Activated naive CD8-positive, alpha-beta T cell treated with anti-CD3 and anti-CD28 coated beads, Interleukin-2, amount 10 ng/mL, durations not matched to agents 7 days and 5 days (primary cell): ENCODE data around the gene ART3. TPM values are rescaled to one million over a fixed set of nuclear protein-coding genes. Genes with fewer than 3 reads are reported as not detected.
"Not testable (repeated sequence)": the region's sequence is repeated elsewhere in the genome, so short reads cannot be mapped to it uniquely, and the experiment has no call there.

Experiments used
- ATAC-seq: fragments of 150-1000 bp; cut with Tn5 transposase; one replicate; pipeline ENCODE4 v1.10.0; 2021; ENCODE audit warnings: low read depth, moderate library complexity
- POLR2A ChIA-PET: fragments of 350-600 bp; sonication (Branson Sonifier 250); formaldehyde crosslinking; loops from one replicate; lab custom pipeline; 2021; ENCODE audit warnings: antibody characterized with exemption; lab: Charles Lee
- DNase-seq: peaks from one replicate; pipeline ENCODE4 v3.0.0; 2021
- H3K27ac Mint-ChIP-seq: one replicate; pipeline ENCODE4 v1.8.0; 2022; ENCODE audit warnings: mild to moderate bottlenecking, mixed read lengths
- H3K27me3 Mint-ChIP-seq: one replicate; pipeline ENCODE4 v1.8.0; 2022; ENCODE audit warnings: mild to moderate bottlenecking, moderate library complexity, mixed read lengths
- H3K36me3 Mint-ChIP-seq: one replicate; pipeline ENCODE4 v1.8.0; 2021; ENCODE audit warnings: mild to moderate bottlenecking, mixed read lengths
- H3K4me1 Mint-ChIP-seq: one replicate; pipeline ENCODE4 v1.8.0; 2021; ENCODE audit warnings: mixed read lengths
- H3K4me3 Mint-ChIP-seq: one replicate; pipeline ENCODE4 v1.8.0; 2022; ENCODE audit warnings: mild to moderate bottlenecking, moderate library complexity, mixed read lengths
- H3K9me3 Mint-ChIP-seq: one replicate; pipeline ENCODE4 v1.8.0; 2021; ENCODE audit warnings: mixed read lengths
- total RNA-seq, 2 experiments: library from RNA; stranded (reverse); gene quantifications; one replicate each; pipeline ENCODE4 v1.2.3, GENCODE V29; 2021

Gene ART3
- total RNA-seq: not detected

- Mint-ChIP-seq H3K27me3 (peaks cover 5% of the 10 kb centered on the region), H3K27ac (no peak within 1 kb of the TSS), H3K4me1 (no peaks in the 10 kb centered on the region), H3K9me3 (no peaks in the 10 kb centered on the region), H3K4me3 (no peak within 1 kb of the TSS), H3K36me3 (no peaks in the 10 kb centered on the region)
- POLR2A ChIA-PET: no interaction called here
- ATAC-seq (no peak), DNase-seq (no peak)
These were observed at the start of gene ART3 for GRCh38 chr4:76074468-76074867. Gene ART3 (plus strand): TSS chr4:76074709. CDS start chr4:76075890, 1,181 bp downstream.

- no peaks in the 10 kb centered on the region for H3K9me3 Mint-ChIP-seq
- H3K36me3 Mint-ChIP-seq: no peaks in the 10 kb centered on the region
- H3K4me3 Mint-ChIP-seq: peak overlapping the region; percentile 68
- H3K4me1 Mint-ChIP-seq: peaks cover 18% of the 10 kb centered on the region
- DNase-seq: no peak
- ATAC-seq: peak; percentile 47
- H3K27ac Mint-ChIP-seq: peak overlapping the region; percentile 79
- H3K27me3 Mint-ChIP-seq: no peaks in the 10 kb centered on the region
- POLR2A ChIA-PET: no interaction called here
These were observed 46.2 kb upstream of the ART3 start for GRCh38 chr4:76028350-76028765.

- ATAC-seq (no peak), DNase-seq (no peak)
- H3K27me3 Mint-ChIP-seq: no peaks in the 10 kb centered on the region
- no peaks in the 10 kb centered on the region for H3K9me3 Mint-ChIP-seq
- no peak overlapping the region for H3K4me3 Mint-ChIP-seq
- no peak overlapping the region for H3K27ac Mint-ChIP-seq
- peaks cover 15% of the 10 kb centered on the region for H3K4me1 Mint-ChIP-seq
- POLR2A ChIA-PET: no interaction called here
- no peaks in the 10 kb centered on the region for H3K36me3 Mint-ChIP-seq
These were observed 45.2 kb upstream of the ART3 start for GRCh38 chr4:76029300-76029699.

- H3K9me3 Mint-ChIP-seq: no peaks in the 10 kb centered on the region
- H3K27ac Mint-ChIP-seq: no peak overlapping the region
- no peak for DNase-seq
- H3K4me3 Mint-ChIP-seq: no peak overlapping the region
- no peaks in the 10 kb centered on the region for H3K27me3 Mint-ChIP-seq
- POLR2A ChIA-PET: no interaction called here
- ATAC-seq: no peak
- peaks cover 4% of the 10 kb centered on the region for H3K4me1 Mint-ChIP-seq
- H3K36me3 Mint-ChIP-seq: no peaks in the 10 kb centered on the region
These were observed 39.4 kb upstream of the ART3 start for GRCh38 chr4:76035141-76035540.

GRCh38 chr4:76035799-76036380, 38.6 kb upstream of the ART3 start, which contains the start of gene CXCL11:
Gene CXCL11 (minus strand): TSS chr4:76036070. CDS start chr4:76035987, 83 bp downstream.
- no peak for DNase-seq
- Mint-ChIP-seq H3K27me3 (no peaks in the 10 kb centered on the region), H3K27ac (no peak within 1 kb of the TSS), H3K36me3 (no peaks in the 10 kb centered on the region), H3K4me1 (peaks cover 4% of the 10 kb centered on the region), H3K9me3 (no peaks in the 10 kb centered on the region), H3K4me3 (no peak within 1 kb of the TSS)
- ATAC-seq: no peak
- POLR2A ChIA-PET: no interaction called here

GRCh38 chr4:76036855-76037254, 37.7 kb upstream of the ART3 start:
- no peaks in the 10 kb centered on the region for H3K9me3 Mint-ChIP-seq
- no peaks in the 10 kb centered on the region for H3K36me3 Mint-ChIP-seq
- H3K4me3 Mint-ChIP-seq: no peak overlapping the region
- no peak for DNase-seq
- peaks cover 5% of the 10 kb centered on the region for H3K4me1 Mint-ChIP-seq
- POLR2A ChIA-PET: no interaction called here
- ATAC-seq: no peak
- H3K27me3 Mint-ChIP-seq: no peaks in the 10 kb centered on the region
- no peak overlapping the region for H3K27ac Mint-ChIP-seq

GRCh38 chr4:76042241-76042998, 32.1 kb upstream of the ART3 start:
- H3K4me3 Mint-ChIP-seq, POLR2A ChIA-PET, DNase-seq, H3K9me3 Mint-ChIP-seq, H3K4me1 Mint-ChIP-seq, ATAC-seq, H3K36me3 Mint-ChIP-seq, H3K27me3 Mint-ChIP-seq, H3K27ac Mint-ChIP-seq: not testable (repeated sequence)

GRCh38 chr4:76043306-76043705, 31.2 kb upstream of the ART3 start:
- not testable (repeated sequence) for H3K9me3 Mint-ChIP-seq, H3K4me1 Mint-ChIP-seq, ATAC-seq

GRCh38 chr4:76044686-76045085, 29.8 kb upstream of the ART3 start:
- H3K4me3 Mint-ChIP-seq, POLR2A ChIA-PET, H3K27ac Mint-ChIP-seq, H3K27me3 Mint-ChIP-seq, H3K9me3 Mint-ChIP-seq, DNase-seq, H3K36me3 Mint-ChIP-seq, ATAC-seq, H3K4me1 Mint-ChIP-seq: not testable (repeated sequence)

More at GRCh38 chr4:76043306-76043705, 31.2 kb upstream of the ART3 start:
- DNase-seq, POLR2A ChIA-PET, H3K4me3 Mint-ChIP-seq, H3K27me3 Mint-ChIP-seq, H3K36me3 Mint-ChIP-seq, H3K27ac Mint-ChIP-seq: not testable (repeated sequence)

- ATAC-seq, H3K36me3 Mint-ChIP-seq, H3K4me3 Mint-ChIP-seq: not testable (repeated sequence)
These were observed 24.6 kb upstream of the ART3 start for GRCh38 chr4:76049860-76050416.

GRCh38 chr4:76050560-76051050, 23.9 kb upstream of the ART3 start:
- H3K36me3 Mint-ChIP-seq, H3K4me3 Mint-ChIP-seq, POLR2A ChIA-PET, H3K27me3 Mint-ChIP-seq, DNase-seq, H3K4me1 Mint-ChIP-seq, ATAC-seq, H3K27ac Mint-ChIP-seq, H3K9me3 Mint-ChIP-seq: not testable (repeated sequence)

More at GRCh38 chr4:76049860-76050416, 24.6 kb upstream of the ART3 start:
- DNase-seq, POLR2A ChIA-PET, H3K27ac Mint-ChIP-seq, H3K9me3 Mint-ChIP-seq, H3K27me3 Mint-ChIP-seq, H3K4me1 Mint-ChIP-seq: not testable (repeated sequence)

- POLR2A ChIA-PET: no interaction called here
- H3K4me3 Mint-ChIP-seq: no peak overlapping the region
- peaks cover 6% of the 10 kb centered on the region for H3K4me1 Mint-ChIP-seq
- H3K36me3 Mint-ChIP-seq: no peaks in the 10 kb centered on the region
- H3K9me3 Mint-ChIP-seq: no peaks in the 10 kb centered on the region
- H3K27me3 Mint-ChIP-seq: peaks cover 7% of the 10 kb centered on the region
- ATAC-seq (no peak), DNase-seq (no peak)
- H3K27ac Mint-ChIP-seq: no peak overlapping the region
These were observed 20.8 kb upstream of the ART3 start for GRCh38 chr4:76053730-76054129.

- Mint-ChIP-seq H3K4me1 (peaks cover 14% of the 10 kb centered on the region), H3K27ac (peak overlapping the region; percentile 0), H3K36me3 (no peaks in the 10 kb centered on the region), H3K27me3 (peaks cover 7% of the 10 kb centered on the region), H3K4me3 (no peak overlapping the region), H3K9me3 (no peaks in the 10 kb centered on the region)
- POLR2A ChIA-PET: no interaction called here
- peak; percentile 60 for ATAC-seq
- no peak for DNase-seq
These were observed 19.5 kb upstream of the ART3 start for GRCh38 chr4:76055016-76055415.

GRCh38 chr4:76055421-76055820, 19.1 kb upstream of the ART3 start:
- ATAC-seq (no peak), DNase-seq (no peak)
- POLR2A ChIA-PET: no interaction called here
- no peak overlapping the region for H3K4me3 Mint-ChIP-seq
- H3K9me3 Mint-ChIP-seq: no peaks in the 10 kb centered on the region
- H3K36me3 Mint-ChIP-seq: no peaks in the 10 kb centered on the region
- peaks cover 7% of the 10 kb centered on the region for H3K27me3 Mint-ChIP-seq
- peak overlapping the region; percentile 0 for H3K27ac Mint-ChIP-seq
- H3K4me1 Mint-ChIP-seq: peaks cover 17% of the 10 kb centered on the region
